Testis (tissue), 3 donors: ENCODE results near the gene CEP131. TPM values are rescaled to one million over a fixed set of nuclear protein-coding genes. Genes with fewer than 3 reads are reported as not detected.

ENCODE experiments used
- DNase-seq: peaks from one replicate; pipeline ENCODE4 v3.0.0-alpha.2; 2019
- H3K27ac ChIP-seq, 2 donors: fragments of 200-600 bp; sonication (generic); one replicate each; pipeline ENCODE4 v1.5.1; 2019
- H3K27me3 ChIP-seq: fragments of 200-600 bp; sonication (generic); one replicate; pipeline ENCODE4 v1.5.1; 2019
- H3K36me3 ChIP-seq: fragments of 200-600 bp; sonication (generic); one replicate; pipeline ENCODE4 v1.5.1; 2017; ENCODE audit warnings: low read depth; ENCODE audit errors: missing control alignments
- H3K4me1 ChIP-seq: fragments of 200-600 bp; sonication (generic); one replicate; pipeline ENCODE4 v1.5.1; 2019
- H3K4me3 ChIP-seq, 2 donors: fragments of 200-600 bp; sonication (generic); one replicate each; pipeline ENCODE4 v1.5.1; 2017 to 2019
- H3K9me3 ChIP-seq: fragments of 200-600 bp; sonication (generic); one replicate; pipeline ENCODE4 v1.5.1; 2017
- CTCF ChIP-seq, 3 experiments: fragments of 450-650 bp in 2 of 3; fragments of 200-600 bp in 1 of 3; sonication (generic) in 1 of 3; IDR thresholded peaks; one replicate each; pipeline ENCODE4 v1.5.1; 2016 to 2019; ENCODE audit warnings: antibody characterized with exemption in 3 of 3, mild to moderate bottlenecking in 2 of 3, moderate library complexity in 1 of 3
- POLR2A ChIP-seq: fragments of 450-650 bp; IDR thresholded peaks from one replicate; pipeline ENCODE4 v1.6.1; 2017; ENCODE audit warnings: antibody characterized with exemption, mild to moderate bottlenecking, moderate library complexity
- WGBS, 2 donors: methylation state at CpG; one replicate each; pipeline ENCODE4 v1.1.5; 2018; 5-methylcytosine and 5-hydroxymethylcytosine counted together
- intact Hi-C: fragments of 100-400 bp; cut with DNase I; formaldehyde crosslinking; loops from one replicate; pipeline ENCODE4 v1.15.1; 2023; ENCODE audit warnings: low total_unique reads
- polyA plus RNA-seq: library from polyadenylated mRNA; stranded (reverse); fragments of 350-450 nt; fragmentation: Illumina TruSeq; extraction: RNeasy Lipid Tissue Mini Kit (QIAGEN cat#74804); gene quantifications from one replicate; pipeline ENCODE4 v1.2.3, GENCODE V29; 2014; ENCODE audit warnings: low read depth, low replicate concordance; ENCODE audit not compliant: insufficient read depth
- total RNA-seq, 2 donors: library from RNA; depleted of rRNA; stranded (reverse); fragments of >200 nt; gene quantifications; one replicate each; pipeline ENCODE4 v1.2.3, GENCODE V29; 2016

The CEP131 gene
- total and polyA plus RNA-seq, 3 donors from 2014 or later: 28.9 to 48.7 (median 42.9) TPM

DNA sequence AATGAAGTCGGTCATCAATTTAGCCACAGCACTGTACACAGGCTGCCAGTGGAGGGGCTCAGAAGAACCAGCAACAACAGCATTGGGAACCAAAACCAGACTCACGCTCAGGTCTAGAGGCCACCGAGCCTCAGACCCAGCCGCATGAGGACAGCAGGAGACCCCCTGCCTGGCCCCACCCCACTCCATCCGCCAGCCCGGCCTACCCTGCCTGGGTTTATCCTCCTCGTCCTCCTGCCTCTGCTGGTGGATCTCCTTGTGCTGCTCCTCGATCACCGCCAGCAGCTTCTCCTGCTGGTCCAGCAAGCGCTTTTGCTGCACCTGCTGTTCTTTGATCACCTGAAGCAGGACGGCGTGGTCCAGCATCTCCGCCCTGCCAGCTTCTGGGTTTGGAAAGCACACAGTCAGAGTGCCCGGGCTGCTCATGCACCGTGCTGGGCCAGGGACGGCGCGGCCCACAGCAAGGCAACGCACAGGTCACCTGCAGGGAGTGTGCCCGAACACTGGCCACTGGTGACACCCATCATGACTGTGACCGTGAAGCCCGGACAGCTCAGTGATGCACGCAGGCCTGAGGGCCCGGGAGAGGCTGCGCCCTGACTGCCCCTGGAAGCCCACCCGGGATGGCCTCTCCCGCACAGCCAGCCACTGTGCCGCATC, 24.0 kb upstream of the CEP131 start:
- H3K36me3 ChIP-seq: no peaks in the 10 kb centered on the region
- H3K4me3 ChIP-seq: no peak overlapping the region
- intact Hi-C loops: no loop called here
- no peak overlapping the region for H3K27ac ChIP-seq
- no peaks in the 10 kb centered on the region for H3K9me3 ChIP-seq
- H3K27me3 ChIP-seq: no peaks in the 10 kb centered on the region
- DNase-seq: no peak
- H3K4me1 ChIP-seq: no peaks in the 10 kb centered on the region
- TF ChIP-seq CTCF (IDR thresholded peaks at IDR 0.05) (no peak), POLR2A (no peak)
- whole genome bisulfite sequencing, 2 donors: 94 to 95% methylated on average over 18 to 28 of the region's 28 CpGs

GRCh38 chr17:81246343-81246670, 23.5 kb upstream of the CEP131 start:
- DNase-seq: no peak
- H3K27me3 ChIP-seq: no peaks in the 10 kb centered on the region
- intact Hi-C loops: no loop called here
- no peak overlapping the region for H3K27ac ChIP-seq
- TF ChIP-seq POLR2A: no peak
- no peak for TF ChIP-seq CTCF (IDR thresholded peaks at IDR 0.05)
- no peak overlapping the region for H3K4me3 ChIP-seq
- no peaks in the 10 kb centered on the region for H3K9me3 ChIP-seq
- WGBS, 2 donors: 94 to 100% methylated on average over 6 to 10 of the region's 10 CpGs
- no peaks in the 10 kb centered on the region for H3K4me1 ChIP-seq
- H3K36me3 ChIP-seq: no peaks in the 10 kb centered on the region

GRCh38 chr17:81245665-81246342, 23.0 kb upstream of the CEP131 start:
- TF ChIP-seq CTCF (IDR thresholded peaks at IDR 0.05) (no peak), POLR2A (no peak)
- Histone ChIP-seq H3K36me3 (no peaks in the 10 kb centered on the region), H3K4me3 (no peak overlapping the region), H3K27me3 (no peaks in the 10 kb centered on the region), H3K27ac (no peak overlapping the region), H3K4me1 (no peaks in the 10 kb centered on the region), H3K9me3 (no peaks in the 10 kb centered on the region)
- WGBS, 2 donors: 73 to 86% methylated on average over 30 to 37 of the region's 37 CpGs
- DNase-seq: no peak
- intact Hi-C loops: no loop called here

- intact Hi-C loops: no loop called here
- Histone ChIP-seq H3K4me1 (peaks cover 5% of the 10 kb centered on the region), H3K4me3 (no peak overlapping the region), H3K9me3 (no peaks in the 10 kb centered on the region), H3K36me3 (no peaks in the 10 kb centered on the region), H3K27me3 (no peaks in the 10 kb centered on the region), H3K27ac (no peak overlapping the region)
- DNase-seq: no peak
- TF ChIP-seq POLR2A (no peak), CTCF (IDR thresholded peaks at IDR 0.05) (no peak)
- 82 to 88% methylated on average over 22 to 25 of the region's 25 CpGs for WGBS, 2 donors
Measured at GRCh38 chr17:81245024-81245664, 22.4 kb upstream of the CEP131 start.
